Suppressor macrophage treated with lipopolysaccharide for 4 hours (primary cell): ENCODE results near the gene AAGAB.
"Not testable (repeated sequence)": the region's sequence is repeated elsewhere in the genome, so short reads cannot be mapped to it uniquely, and the experiment has no call there.

Source experiments
- DNase-seq: peaks from one replicate; pipeline ENCODE4 v3.0.0-alpha.2; 2020

AAGAB gene

GRCh38 chr15:67170143-67170925 lies 84.1 kb downstream of the AAGAB start:
- no peak for DNase-seq

GRCh38 chr15:67168694-67169093 lies 85.8 kb downstream of the AAGAB start:
- no peak for DNase-seq

GRCh38 chr15:67167091-67167490 lies 87.4 kb downstream of the AAGAB start:
- DNase-seq = no peak

DNA sequence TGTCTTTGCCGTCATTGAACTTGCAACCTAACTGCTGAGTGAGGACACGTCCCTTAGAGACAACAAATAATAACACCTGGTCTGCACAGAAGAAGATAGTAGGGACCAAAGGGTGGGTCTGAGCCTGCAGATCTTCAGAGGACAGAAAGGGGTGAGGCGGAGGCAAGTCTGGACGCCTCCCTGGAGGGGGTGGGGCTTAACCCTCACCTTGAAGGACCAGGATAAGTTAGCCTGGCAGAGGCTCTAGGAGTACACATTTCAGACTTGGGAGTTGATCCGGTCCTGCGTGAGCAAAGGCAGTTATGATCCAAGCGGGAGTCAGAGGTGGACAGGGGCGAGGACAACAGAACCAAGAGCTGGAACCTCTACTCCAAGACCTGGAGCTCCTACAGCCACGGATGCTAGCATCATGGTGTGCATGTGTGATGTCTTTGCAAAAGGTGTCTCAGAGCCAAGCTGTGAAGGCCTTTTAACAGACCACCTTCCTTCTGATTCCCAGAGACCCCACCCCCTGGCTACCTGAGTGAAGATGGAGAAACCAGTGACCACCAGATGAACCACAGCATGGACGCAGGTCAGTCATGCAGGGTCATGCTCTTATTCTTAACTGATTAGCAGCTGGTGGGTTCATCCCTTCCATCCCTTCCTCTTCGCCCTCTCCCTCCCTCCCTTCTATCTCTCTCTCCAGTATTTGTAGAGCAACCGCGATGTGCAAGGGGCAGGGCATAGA lies 88.0 kb downstream of the AAGAB start:
- DNase-seq = no peak

DNA sequence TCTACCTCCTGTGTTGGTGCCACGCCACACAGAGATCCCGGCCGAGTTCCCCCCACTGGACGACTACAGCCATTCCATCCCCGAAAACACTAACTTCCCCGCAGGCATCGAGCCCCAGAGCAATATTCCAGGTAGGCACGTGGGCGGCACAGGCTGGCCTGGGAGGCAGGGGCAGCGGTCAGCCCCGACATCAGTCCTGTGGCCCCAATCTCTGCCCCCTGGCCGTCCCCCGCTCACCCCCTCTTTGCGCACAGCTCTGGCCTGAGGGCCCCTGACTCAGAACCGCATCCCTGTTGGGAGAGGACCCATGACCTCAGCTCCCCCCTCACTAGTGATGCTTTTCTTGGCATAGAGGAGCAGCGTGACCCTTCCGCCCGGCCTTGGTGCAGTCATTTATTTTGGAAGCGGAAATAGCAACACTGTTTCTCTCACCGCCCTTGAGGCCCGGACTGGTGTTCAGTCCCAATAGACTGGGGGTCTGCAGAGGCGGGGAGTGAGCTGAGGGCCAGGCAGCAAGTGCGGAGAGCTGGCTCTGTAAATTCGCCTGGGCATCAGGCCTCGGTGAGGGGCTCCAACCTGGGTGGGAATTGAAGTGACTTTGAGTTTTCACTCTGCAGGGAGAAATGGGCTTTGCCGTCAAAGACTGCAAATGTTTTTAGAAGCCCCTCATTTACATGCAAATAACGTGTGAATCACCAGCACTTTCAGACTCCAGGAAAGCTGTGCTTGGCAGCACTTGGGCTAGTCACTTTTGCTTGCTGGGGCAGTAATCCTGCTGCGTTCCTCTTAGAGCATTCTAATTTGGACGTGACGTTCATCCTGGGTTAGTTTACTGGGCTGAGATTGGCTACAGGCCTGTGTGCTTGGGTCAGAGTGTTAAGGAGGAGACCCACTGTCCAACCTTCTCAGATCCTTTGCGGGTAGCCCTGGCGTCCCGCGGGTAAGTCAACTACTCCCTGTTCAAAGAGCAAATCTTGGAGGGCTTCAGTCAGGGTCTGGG lies 88.9 kb downstream of the AAGAB start:
- no peak for DNase-seq

DNA sequence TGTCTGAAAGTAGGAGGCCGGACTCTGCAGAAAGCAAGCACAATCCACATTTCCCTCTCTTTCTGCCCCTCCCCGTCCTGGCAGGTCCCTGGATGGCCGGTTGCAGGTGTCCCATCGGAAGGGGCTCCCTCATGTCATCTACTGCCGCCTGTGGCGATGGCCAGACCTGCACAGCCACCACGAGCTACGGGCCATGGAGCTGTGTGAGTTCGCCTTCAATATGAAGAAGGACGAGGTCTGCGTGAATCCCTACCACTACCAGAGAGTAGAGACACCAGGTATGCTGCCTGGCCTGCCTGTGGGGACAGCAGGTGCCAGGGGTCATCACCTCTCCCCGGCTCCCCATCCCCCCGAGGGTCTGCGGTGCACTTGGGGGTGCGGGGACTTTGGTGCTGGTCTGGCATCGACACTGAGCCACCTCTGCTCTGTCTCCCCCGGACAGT lies 89.6 kb downstream of the AAGAB start:
- no peak for DNase-seq

GRCh38 chr15:67164401-67164791 lies 90.1 kb downstream of the AAGAB start:
- DNase-seq = no peak

DNA sequence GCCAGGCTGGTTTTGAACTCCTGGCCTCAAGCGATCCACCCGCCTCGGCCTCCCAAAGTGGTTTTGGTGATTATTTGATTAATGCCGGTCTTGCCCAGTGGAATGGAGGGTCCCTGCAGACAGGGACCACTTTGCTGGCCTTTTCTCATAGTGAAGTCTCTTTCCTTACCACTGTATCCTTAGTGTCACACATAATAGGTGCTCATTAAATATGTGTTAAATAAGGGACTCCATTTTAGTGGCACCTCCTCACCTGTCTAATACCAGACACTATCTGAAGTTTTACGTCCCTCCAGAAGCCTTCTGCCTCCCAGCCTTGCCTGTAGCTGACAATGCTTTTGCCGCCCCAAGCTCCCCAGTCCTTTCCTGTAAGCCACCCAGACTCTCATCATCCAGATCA lies 91.3 kb downstream of the AAGAB start:
- no peak for DNase-seq

DNA sequence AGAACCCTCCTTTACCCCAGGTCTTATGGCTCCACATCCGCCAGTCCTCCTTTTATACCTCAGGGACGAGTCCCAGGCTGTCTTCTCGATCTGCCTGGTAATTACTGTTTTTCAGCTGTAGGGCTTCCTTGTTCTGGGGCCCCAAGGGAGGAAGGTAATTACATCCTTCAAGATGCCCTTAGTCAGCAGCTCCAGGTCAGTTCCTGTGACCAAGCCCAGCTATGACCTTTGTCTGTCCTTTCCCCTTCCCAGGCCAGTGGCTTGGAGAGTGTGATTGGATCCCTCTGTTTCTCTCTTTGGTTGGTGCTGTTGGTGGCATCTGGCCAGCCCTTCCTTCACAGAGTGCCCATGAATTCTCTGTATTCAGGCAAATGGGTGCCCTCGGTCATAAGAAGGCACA lies 92.6 kb downstream of the AAGAB start:
- DNase-seq = no peak

- peak; percentile 67 for DNase-seq
Observed at GRCh38 chr15:67161412-67161811, 93.0 kb downstream of the AAGAB start.

DNA sequence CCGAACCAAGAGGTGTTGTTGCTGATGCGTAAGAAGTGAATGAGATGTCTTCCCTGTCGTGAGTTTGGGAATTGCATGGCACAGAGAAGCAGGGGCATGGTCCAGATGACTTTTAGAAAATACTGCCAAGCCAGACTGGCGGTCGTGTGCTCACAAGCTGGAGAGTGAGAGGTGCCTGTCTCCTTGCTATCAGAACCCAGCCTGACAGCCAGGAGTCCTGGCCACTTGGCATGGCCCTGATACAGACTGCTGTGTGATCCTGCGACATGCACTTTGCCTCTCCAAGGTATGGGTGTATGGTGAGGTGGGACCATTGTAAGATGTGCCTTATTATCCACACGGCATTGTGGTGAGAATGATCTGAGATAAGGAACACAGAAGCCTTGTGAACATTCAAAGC lies 96.1 kb downstream of the AAGAB start:
- no peak for DNase-seq

- no peak for DNase-seq
Observed at GRCh38 chr15:67157521-67158252, 96.8 kb downstream of the AAGAB start.

GRCh38 chr15:67156834-67157233 lies 97.6 kb downstream of the AAGAB start:
- DNase-seq = no peak

DNA sequence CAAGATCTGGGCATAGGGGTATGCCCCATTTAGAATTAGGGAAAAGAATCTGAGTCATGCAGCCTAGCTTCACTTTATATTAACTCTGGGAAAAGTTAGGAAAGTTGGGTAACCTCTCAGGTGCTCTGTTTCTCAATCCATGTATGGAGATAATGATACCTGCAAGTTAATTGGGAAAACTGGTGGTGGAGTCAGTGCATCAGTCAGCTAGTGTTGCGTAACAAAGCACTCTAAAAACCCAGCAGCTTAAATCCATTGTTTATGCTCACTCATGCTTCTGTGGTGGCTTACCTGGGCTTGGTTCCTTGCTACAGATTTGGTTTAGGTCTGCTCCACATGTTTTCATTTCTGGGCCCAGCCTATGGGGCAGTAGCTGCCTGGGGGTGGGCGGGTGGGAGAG lies 98.0 kb downstream of the AAGAB start:
- DNase-seq = no peak

DNA sequence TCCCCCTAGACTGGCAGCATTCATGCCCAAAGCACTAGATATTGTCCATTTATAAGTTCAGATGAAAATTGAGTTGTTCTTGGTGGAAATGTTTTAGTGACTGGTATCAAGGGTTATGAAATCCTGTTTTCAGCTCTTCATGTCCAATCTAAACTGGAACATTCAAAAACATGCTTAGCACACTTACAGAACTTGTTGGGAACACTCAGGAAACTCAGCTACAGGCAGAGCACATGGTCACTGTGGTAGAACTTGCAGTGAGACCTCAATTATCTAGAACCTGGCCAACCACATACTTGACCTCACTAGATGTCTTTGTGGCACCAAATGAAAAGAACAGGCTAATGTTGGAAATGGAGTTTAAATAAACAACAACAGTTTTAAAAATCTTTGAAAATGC lies 100.2 kb downstream of the AAGAB start:
- DNase-seq = no peak

DNA sequence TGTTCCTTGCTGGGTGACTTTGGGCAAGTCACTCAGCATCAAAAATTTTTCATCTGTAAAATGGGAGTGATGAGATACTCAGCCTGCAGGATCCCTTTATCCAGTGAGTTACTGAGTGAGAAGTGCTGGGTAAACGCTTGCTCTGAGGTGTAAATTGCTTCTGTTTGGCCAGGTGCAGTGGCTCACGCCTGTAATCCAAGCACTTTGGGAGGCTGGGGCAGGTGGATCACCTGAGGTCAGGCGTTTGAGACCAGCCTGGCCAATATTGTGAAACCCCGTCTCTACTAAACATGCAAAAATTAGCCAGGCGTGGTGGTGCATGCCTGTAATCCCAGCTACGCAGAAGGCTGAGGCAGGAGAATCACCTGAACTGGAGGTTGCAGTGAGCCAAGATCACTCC lies 101.4 kb downstream of the AAGAB start:
- DNase-seq = not testable (repeated sequence)

- no peak for DNase-seq
Observed at GRCh38 chr15:67152429-67152828, 102.0 kb downstream of the AAGAB start.
